ENCODE measurements around the gene HS6ST2. TPM values are rescaled to one million over a fixed set of nuclear protein-coding genes. Genes with fewer than 3 reads are reported as not detected.

Gene HS6ST2
- total RNA-seq, 1 donor from 2014 or later: 23.4 TPM

DNA sequence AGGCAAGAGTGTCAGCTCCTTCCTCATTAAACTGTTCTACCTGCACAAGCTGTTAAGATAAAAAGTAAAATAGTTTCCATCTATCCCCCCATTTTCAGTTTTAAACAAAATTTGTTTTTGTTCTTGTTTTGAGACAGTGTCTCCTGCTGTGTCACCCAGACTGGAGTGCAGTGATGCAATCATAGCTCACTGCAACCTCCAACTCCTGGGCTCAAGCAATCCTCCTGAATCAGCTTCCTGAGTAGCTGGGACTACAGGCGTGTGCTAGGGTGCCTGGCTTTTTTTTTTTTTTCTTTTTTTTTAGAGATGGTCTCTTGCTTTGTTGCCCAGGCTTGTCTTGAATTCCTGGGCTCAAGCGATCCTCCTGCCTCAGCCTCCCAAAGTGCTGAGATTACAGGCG lies 105.4 kb downstream of the HS6ST2 start:
- no peak for DNase-seq (ENCODE audit: low spot score)

DNA sequence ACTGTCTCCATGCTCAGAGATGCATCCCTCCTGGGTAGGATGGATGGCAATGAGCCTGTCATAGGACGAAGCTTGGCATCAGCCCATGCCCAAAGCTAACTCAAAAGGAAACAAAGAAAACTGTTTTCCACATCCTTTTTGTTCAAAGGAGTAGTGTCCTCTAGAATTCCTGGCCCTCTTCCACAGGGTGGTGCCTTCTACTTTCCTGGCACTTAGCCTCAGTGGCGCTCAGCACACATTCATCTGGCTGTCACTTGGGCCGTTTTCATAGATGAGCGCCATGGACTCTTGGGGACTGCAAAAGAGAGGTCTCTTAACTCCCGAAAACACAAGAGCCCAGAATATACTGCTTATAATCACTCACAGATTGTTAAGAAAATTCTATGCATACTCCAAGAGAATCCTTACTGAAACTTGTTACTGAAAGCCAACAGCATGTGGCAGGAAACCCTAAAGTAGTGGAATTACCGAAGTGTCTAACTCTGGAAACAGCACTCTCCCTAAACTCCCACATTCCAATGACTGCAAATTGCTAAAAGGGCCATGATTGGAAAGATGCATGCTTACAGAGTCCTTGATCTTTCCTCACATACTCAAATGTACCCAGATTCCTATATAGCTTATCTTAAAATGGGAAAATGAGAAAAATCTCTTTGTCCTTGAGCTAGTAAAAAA lies 110.0 kb downstream of the HS6ST2 start:
- DNase-seq (ENCODE audit: low spot score): peak; percentile 26

DNA sequence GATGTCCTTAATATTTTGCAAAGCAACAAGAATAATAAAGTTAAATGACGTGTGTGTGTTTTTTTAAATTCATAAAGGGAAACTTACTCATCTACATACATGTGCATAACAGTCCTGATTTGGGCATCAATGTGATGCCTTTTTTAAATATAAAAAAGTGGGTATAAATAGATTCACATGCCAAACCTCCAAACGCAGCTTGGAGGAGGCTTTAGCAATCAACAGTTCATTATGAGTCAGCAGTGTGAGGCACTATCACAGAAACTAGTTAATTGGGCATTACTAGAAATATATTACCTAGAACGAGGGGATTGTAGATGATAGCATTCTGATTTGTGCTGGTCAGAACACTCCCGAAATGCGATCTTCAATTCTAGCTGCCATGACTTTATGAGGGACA lies 115.1 kb downstream of the HS6ST2 start:
- DNase-seq (ENCODE audit: low spot score): no peak

DNA sequence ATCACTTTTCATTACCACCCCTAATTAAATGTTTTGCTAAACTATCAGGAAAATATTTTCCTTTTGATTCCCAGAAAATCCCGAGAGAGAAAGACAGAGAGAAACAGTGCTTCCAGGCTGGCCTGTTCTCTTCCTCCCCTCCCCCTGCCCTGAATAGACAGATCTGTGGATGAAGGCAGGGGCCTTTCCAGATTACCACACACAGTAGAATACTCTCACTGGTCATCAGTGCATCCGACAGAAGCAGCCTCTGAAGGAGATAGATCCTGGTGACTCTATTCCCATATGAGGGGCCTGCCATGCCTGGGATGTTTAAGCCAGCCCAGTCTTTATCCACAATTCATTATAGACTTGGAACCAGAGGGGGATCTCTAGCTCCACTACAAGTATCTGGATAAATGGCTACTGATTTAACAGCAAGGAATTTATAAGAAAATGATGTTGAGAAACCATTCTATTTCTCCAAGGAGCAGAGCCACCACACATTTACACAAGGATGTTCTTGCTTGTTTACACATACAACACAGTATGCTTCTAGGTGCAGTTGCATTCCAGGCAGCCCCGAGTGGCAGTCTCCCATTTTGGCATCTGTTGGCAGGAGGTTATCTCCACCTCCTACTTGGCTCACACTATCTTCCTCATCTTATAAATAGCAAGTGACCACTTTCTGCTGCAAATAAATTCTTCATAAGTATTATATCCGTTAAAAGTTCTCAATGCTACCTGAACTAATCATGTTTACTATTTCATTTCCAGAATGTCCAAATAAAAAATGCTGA lies 115.8 kb downstream of the HS6ST2 start:
- no peak for DNase-seq (ENCODE audit: low spot score)

DNA sequence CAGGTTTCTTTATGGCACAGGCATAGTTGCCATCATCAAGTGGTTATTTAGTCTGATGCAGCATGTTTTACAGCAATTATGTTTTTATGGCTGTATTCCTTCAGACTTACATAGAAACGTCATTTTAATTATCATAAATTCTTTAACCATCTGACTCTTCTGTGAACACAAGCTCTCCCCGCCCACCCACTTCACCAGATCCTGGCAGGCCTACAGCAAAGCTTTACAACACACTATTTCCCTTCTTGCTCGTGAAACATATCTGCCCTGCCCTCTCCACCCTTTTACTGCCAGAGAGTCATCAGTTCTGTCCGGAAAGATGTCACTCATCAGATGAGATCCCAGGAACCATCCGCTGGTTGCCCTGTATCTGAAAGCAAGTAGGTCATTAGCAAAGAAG lies 120.5 kb downstream of the HS6ST2 start:
- peak; percentile 14 for DNase-seq (ENCODE audit: low spot score)

DNA sequence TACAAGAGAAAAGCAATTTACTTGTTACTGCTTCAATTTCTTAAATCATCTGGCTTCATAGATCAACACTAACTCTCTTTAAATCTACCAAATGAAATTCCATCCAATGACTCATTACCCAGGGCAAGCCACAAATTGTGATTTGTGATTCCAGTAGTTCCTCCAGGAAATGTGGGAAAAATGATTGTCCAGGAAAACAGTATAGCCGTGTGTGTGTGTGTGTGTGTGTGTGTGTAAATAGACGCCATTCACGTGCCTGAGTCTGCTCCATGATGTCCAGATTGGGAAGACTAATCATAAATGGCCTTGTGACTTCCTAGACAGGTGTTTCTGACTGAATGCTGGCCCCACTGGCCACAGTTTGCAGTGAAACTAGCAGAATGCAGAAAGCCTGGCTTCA lies 121.3 kb downstream of the HS6ST2 start:
- peak; percentile 17 for DNase-seq (ENCODE audit: low spot score)

DNA sequence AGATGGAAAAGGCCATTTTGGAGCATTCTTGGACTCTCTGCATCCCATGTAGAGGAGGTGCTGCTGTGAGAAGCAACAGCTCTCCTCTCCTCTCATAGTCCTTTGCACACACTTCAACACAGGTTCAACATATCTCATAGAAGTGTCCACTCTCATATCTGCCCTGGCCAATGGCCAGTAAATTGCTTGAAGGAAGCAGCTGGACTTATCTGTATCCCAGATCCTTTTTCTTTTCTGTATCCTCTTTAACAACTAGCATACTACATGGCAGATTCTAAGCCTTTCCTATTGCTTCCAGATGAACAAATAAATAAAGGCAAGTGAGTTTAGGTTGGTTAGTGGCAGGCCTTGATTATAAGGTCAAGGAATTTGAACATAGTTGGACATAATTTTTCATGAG lies 122.0 kb downstream of the HS6ST2 start:
- no peak for DNase-seq (ENCODE audit: low spot score)

DNA sequence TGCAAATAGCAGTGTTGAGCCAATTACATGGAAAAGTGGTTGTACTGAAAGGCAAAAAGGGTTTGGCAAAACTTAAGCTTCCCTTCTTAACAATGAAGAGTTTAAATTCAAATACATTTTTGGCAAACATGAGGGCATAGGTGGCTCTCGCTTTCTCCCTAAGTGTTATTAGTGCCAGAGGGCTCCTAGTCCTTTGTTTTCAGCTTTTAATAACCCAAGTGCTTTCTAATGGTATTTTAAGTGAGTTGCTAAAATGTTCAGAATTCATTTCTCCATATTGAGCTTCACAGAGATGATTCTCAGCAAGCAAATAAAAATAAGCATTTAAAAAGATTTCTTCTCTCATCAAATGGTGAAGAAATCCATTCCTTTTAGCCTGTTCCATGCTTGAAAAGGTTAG lies 123.7 kb downstream of the HS6ST2 start:
- DNase-seq (ENCODE audit: low spot score): no peak

DNA sequence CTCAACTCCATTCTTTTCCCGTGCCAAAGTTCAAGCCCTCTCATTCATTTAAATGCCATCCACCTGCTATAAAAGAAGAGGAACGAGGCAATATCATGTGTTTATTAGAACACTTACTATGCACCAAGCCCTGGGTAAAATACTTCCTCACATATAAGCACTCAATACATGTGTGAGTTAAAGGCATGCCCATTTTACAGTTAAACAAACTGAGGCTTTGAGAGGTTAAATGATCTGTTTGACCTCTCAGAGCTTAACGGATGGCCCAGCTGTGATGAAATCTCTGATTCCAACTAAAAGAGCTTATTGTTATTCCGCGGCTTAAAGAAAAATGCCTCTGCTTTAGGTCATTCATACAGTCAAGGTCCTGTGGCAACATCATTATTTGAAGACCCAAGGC lies 124.3 kb downstream of the HS6ST2 start:
- no peak for DNase-seq (ENCODE audit: low spot score)

DNA sequence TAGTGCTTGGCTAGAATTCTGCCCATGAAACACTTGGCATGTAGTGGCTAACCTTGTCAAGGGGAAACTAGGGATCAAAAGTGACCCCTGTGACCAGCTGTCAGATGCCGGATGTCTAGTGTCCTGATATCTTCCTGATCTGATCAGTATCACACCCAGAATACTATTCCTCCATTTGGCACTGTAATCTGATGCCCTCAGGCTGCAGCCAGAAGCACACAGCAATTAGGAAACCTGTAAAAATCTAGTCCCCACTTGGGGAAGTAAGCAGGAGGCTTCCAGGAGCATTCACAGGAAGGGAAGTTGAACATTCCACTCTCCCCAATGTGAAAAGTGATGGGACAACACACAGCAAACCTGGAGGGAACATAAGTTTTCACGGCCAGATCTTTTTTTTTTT lies 125.1 kb downstream of the HS6ST2 start:
- no peak for DNase-seq (ENCODE audit: low spot score)

DNA sequence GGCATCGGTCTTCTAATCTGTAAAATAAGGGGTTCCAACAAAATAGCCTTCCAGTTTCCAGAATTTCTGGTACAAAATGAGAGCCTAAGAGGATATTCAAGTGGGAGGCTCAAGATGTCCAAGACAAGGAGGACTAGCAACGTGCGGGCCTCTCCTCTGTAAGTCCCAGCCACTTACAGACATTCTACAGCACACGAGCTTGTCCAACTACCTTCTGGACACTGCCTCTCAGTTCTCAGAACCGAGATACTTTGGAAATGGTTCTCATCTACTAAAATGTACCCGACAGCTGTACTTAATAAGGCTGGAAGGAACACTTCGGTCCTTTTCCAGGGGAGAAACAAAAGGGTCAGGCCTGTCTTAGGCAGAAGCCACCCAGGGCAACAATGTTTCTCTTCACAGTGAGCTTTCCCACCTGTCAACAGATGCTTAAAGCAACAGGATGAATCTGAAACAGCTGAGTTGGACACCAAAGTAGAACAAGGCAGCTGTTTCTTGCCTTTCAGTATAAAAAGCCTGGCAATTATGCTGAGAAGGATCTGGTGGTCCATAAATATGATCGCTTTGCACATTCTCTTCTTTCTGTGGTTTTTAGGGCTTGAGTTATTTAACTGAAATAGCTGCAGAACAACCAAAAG lies 127.0 kb downstream of the HS6ST2 start:
- no peak for DNase-seq (ENCODE audit: low spot score)

DNA sequence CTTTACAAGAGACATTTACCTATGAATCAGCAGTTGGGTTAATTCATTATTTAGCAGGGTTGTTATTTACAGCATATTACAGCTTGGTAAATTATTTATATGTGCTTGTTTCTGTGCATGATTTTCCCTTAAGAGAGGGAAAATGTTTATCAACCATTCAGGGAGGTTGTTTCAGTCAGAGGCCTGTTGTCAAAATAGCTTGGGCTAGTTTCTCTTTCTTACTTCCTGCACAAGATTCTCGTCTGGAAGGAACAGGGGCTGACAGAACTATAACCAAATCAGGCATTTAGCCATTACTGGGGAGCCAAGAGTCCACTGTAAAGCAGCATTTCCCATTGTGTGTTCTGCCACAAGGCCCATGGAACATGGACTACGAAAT lies 135.8 kb downstream of the HS6ST2 start:
- no peak for DNase-seq (ENCODE audit: low spot score)

DNA sequence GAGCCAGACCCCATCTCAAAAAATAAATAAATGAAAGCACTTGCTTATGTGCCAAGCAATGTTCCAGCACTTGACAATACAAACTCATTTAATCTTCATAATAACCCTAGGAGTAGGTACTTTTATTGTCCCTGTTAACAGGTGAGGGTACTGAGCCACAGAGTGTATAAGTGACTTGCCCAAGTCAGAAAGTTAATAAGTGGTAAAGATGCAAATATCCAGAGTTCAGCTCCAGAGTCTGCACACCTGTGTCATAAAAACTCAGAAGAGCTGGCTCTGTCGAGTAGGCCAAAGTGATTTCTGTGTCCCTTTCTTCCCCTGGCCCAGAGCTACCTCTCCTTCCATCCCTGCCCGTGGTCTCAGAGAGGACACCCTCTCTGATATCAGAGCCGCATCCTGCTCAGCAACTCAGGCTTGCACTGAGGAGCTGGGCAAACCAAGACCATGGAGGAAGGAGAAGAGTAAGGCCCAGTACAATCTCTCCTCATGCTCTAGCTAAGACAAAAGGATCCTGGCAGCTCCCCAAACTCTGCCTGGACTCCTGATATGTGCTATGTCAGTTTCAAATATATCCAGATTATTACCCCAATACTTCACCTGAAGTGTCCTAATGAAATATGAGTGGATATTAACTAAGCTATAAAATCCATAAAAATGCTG lies 136.3 kb downstream of the HS6ST2 start:
- no peak for DNase-seq (ENCODE audit: low spot score)

DNA sequence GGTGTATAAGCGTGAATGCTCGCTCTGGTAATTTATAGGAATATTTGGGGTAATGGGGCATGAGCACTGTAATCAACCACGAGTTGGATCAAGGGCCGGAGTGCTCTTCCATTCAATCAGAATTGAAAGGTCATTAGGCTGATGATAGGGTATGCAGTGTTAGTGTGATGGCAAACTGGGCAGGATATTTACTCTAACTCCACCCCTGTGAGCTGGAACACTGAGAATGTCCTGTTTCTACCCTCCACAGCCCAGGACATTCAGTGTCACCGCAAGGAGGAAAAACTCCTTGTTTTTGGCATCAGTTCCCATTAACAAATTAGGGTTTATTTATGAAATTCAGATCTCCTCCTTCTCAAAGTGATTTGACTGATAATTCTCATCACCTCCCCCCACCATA lies 137.8 kb downstream of the HS6ST2 start:
- no peak for DNase-seq (ENCODE audit: low spot score)

DNA sequence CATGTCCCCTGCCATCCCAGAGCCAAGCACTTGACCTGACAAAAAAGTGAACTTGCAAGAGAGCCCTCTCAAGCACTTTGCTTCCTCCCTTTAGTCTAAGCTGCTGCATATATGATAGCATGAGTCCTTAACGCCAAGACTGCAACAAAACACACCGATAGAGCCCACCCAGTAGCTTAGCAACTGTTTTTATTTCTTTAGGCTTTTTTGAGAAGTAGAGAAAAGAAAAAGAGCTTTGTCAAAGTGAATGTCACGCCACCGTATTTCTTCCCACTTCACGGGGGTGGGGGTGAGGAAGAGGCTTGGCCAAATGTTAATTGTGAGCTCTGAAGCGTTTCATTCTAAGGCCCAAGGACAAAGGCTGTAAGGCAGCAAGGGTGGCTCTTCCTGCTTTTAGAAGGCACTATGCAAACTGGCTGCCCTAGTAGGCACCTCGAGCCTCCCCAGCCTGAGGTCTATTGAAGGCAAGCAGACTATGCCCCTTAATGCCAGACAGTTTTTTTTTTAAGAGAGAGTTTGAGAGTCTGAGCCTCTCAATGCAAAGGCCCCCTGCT lies 138.6 kb downstream of the HS6ST2 start:
- no peak for DNase-seq (ENCODE audit: low spot score)

DNA sequence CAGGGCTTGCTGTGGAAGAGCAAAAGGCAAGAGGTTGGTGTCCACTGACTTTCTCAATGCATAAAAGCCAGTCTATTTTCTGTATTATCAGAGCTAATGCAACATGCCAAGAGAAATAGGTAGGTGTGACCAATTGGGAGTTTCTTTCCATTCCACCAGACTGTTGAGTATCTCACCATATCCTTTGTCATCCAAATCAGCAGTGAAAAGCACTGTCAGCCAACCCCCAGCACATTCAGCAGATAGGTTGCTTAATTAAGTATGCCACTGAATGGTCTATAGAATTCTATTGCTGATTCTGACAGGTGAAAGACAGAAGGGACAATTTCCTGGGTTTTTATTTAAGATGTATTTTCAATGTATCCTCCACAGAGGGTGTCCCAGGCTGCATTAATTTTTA lies 139.8 kb downstream of the HS6ST2 start:
- no peak for DNase-seq (ENCODE audit: low spot score)

DNA sequence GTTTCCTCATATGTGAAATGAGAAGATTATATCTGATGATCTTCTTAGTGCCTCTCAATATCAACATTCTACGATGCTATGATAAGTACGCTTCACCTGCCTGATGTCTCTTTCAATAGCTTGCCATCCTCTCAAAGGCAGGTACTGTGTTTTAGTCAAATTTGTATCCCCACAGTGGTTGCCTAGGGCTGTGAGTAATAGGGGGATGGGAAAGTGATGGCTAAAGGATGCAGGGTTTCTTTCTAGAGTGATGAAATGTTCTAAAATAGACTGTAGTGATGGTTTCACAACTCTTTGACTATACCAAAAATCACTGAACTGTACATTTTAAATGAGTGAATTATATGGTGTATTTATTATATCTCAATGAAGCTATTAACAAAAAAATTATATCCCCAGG lies 142.8 kb downstream of the HS6ST2 start:
- DNase-seq (ENCODE audit: low spot score): no peak

DNA sequence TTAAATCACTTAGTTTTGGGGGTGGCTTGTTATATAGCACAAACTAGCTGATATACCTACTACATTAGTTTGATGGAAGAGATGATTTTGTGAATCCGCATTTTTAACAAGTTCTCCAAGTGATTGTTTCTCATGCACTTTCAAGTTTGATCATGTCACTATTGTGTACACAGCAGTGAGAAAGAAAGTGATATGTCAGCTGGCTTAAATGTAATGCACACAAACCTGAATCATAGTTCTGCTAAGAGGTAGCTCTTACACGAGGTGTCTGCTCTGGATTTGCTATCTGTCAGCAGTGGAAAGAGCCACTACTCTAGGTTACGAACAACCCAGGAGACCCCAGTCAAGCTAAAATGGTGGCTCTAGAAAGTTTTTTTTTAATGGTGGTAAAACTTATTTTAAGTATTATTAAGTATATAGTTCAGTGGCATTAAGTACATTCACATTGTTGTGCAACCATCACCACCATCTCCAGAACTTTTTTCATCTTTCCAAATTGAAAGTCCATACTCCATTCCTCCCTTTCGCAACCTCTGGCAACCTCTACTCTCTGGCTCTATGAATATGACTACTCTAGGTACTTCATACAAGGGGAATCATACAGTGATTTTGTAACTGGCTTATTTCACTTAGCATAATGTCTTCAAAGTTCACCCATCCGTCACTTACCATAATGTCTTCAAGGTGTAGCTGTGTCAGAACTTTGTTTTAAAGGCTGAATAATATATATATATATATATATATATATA lies 147.3 kb downstream of the HS6ST2 start:
- DNase-seq (ENCODE audit: low spot score): no peak

DNA sequence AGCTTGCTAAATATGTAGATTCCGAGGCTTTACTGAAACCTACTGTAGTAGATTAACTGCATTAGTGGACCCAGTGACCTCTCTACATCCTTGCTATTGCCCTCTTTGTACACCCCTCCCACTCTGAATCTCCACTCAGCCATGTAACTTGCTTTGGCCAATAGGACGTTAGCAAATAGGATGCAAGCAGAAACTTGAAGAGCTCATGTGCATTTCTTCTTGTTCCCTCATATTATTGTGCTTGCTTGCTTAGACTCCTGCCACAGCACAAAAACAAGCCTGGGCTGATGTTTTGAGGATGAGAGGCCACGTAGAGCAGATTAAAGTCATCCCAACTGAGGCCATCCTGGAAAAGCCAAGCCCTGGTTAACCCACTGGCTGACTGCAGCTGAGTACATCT lies 147.9 kb downstream of the HS6ST2 start:
- no peak for DNase-seq (ENCODE audit: low spot score)

DNA sequence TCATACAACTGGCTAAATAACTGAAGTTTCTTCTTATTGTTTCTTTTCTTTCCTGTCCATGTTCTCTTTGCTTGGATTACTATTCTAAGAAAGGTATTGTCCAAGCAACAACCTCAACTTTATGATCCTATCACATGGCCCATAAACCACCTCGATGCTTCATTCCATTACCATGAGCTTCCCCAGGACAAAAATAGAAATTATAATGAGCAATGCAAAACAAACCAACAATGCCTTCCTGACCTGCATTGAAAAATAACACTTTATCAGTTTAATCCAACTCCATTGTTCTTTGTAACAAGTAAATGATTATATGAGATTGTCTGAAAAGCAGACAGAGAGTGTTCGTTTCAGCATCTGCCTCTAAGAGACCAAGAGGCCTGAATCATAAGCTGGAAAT lies 148.8 kb downstream of the HS6ST2 start:
- no peak for DNase-seq (ENCODE audit: low spot score)

DNA sequence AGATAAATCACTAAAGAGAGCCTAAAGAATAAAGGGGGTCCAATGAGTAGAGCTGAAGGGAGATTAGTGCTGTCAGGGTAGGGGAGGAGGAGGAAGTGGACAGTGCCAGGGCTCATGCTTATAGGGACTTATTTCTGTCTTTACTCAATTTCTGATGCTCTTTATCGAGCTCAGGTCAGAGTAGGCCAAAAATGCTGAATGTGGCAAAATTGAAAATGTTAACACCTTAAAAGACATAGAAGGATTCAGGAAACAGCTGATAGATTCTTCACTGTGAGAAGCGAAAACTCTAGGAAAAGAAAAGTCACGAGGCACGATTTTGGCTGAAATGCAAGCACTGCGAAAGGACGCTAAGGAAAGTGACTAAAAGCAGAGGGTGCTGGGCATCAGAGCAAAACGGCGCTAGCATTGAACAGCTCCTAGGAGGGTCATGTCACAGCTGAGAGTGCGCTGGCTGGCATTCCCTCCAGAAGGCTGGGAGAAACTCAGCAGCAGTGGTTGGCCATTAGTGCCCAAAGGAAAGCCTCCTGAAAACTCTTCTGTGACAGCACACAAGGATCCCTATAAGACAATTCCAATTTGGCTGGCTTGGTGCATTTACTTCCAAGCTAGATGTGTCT lies 150.9 kb downstream of the HS6ST2 start:
- no peak for DNase-seq (ENCODE audit: low spot score)
